Panc1 (cell line): ENCODE results near the gene APEH. TPM values are rescaled to one million over a fixed set of nuclear protein-coding genes. Genes with fewer than 3 reads are reported as not detected.

Experiments
- ATAC-seq: fragments of 200-7000 bp; cut with Tn5 transposase; 2 replicates; pipeline ENCODE4 v1.9.1; 2020; ENCODE audit warnings: mild to moderate bottlenecking, moderate library complexity
- BruUV-seq: library from RNA; stranded (reverse); fragments of 400-500 nt; replicated peaks from 2 replicates; lab custom pipeline; 2021; lab: Mats Ljungman, UMichigan
- CTCF ChIA-PET: fragments of 300-600 bp; sonication (Branson Sonifier 250); formaldehyde crosslinking; loops from one replicate; lab custom pipeline; 2022; ENCODE audit warnings: antibody characterized with exemption; lab: Charles Lee
- POLR2A ChIA-PET: fragments of 300-600 bp; sonication (Branson Sonifier 250); formaldehyde crosslinking; loops from one replicate; lab custom pipeline; 2022; ENCODE audit warnings: antibody characterized with exemption; lab: Charles Lee
- DNase-seq: peaks from one replicate; pipeline ENCODE4 v3.0.0-alpha.2; 2010; ENCODE audit warnings: low read depth, low spot score
- H3K27ac ChIP-seq: 2 replicates; pipeline ENCODE4 v1.5.1; 2011; ENCODE audit warnings: mild to moderate bottlenecking, low read length, inconsistent platforms
- H3K27me3 ChIP-seq: fragments of 200-500 bp; sonication (Bioruptor generic); 2 replicates; pipeline ENCODE4 v1.6.0; 2014; ENCODE audit warnings: low read length, inconsistent platforms; ENCODE audit not compliant: control insufficient read depth, insufficient read depth
- H3K36me3 ChIP-seq: fragments of 200-500 bp; sonication (Bioruptor generic); 2 replicates; pipeline ENCODE4 v1.5.1; 2014; ENCODE audit warnings: inconsistent platforms, mild to moderate bottlenecking, low read length, moderate library complexity; ENCODE audit not compliant: control insufficient read depth, insufficient read depth
- H3K4me1 ChIP-seq: 2 replicates; pipeline ENCODE4 v1.5.1; 2011; ENCODE audit warnings: inconsistent platforms, mild to moderate bottlenecking, low read length, moderate library complexity; ENCODE audit not compliant: control insufficient read depth, insufficient read depth
- H3K4me3 ChIP-seq, 2 experiments: 2 replicates each; pipeline ENCODE4 v1.5.1; 2011 to 2012; ENCODE audit warnings: low read depth in 2 of 2, low read length in 2 of 2, mild to moderate bottlenecking in 2 of 2, inconsistent platforms in 1 of 2, moderate library complexity in 1 of 2
- H3K9me3 ChIP-seq: fragments of 200-500 bp; sonication (Bioruptor generic); 2 replicates; pipeline ENCODE4 v1.5.1; 2014; ENCODE audit warnings: low read depth, mild to moderate bottlenecking, inconsistent platforms, low read length, moderate library complexity; ENCODE audit not compliant: control insufficient read depth, insufficient read depth
- CTCF ChIP-seq: fragments of 450-650 bp; IDR thresholded peaks from 2 replicates; pipeline ENCODE4 v1.5.1; 2017; ENCODE audit warnings: mild to moderate bottlenecking
- POLR2AphosphoS5 ChIP-seq: IDR thresholded peaks from 2 replicates; pipeline ENCODE4 v1.6.1; 2012; ENCODE audit warnings: mild to moderate bottlenecking, low read depth, low read length, moderate library complexity
- SIN3A ChIP-seq: IDR thresholded peaks from 2 replicates; pipeline ENCODE4 v1.6.1; 2012; ENCODE audit warnings: low read depth, mild to moderate bottlenecking, low read length, moderate library complexity, borderline replicate concordance; ENCODE audit not compliant: insufficient read depth
- TCF7L2 ChIP-seq: IDR thresholded peaks from 2 replicates; pipeline ENCODE4 v1.6.1; 2011; ENCODE audit warnings: mild to moderate bottlenecking, low read depth, low read length, inconsistent platforms
- in situ Hi-C: cut with HindIII; loops from 2 replicates; pipeline ENCODE4 v1.10.0; 2016; ENCODE audit warnings: low sequenced_read_pairs, low pct_unique_long_range_greater_than_20kb
- intact Hi-C: fragments of 100-400 bp; cut with micrococcal nuclease; formaldehyde crosslinking; loops from one replicate; pipeline ENCODE4 v1.10.0; 2022; ENCODE audit not compliant: unreplicated experiment
- total RNA-seq: library from RNA; stranded (reverse); gene quantifications from one replicate; pipeline ENCODE4 v1.2.1, GENCODE V29; 2021; ENCODE audit not compliant: unreplicated experiment
- TF ChIP-seq, protein P1 (sequence below), 2 experiments: IDR thresholded peaks; 2 replicates each; pipeline ENCODE4 v1.6.1; 2011 to 2012; ENCODE audit warnings: low read depth in 2 of 2, control low read depth in 1 of 2, low read length in 1 of 2, mild to moderate bottlenecking in 1 of 2, moderate library complexity in 1 of 2; ENCODE audit not compliant: insufficient read depth in 1 of 2

Gene APEH
- total RNA-seq, 1 experiment from 2014 or later: 131 TPM

GRCh38 chr3:49723628-49724551 is 49.7 kb downstream of the APEH start, which contains the start of gene GMPPB:
Gene GMPPB (minus strand): TSS chr3:49723951. CDS start chr3:49723726, 225 bp downstream.
- TF ChIP-seq SIN3A: no peak; the same call in 1 of the 2 replicates
- TF ChIP-seq TCF7L2: no peak
- TF ChIP-seq, protein P1, sequence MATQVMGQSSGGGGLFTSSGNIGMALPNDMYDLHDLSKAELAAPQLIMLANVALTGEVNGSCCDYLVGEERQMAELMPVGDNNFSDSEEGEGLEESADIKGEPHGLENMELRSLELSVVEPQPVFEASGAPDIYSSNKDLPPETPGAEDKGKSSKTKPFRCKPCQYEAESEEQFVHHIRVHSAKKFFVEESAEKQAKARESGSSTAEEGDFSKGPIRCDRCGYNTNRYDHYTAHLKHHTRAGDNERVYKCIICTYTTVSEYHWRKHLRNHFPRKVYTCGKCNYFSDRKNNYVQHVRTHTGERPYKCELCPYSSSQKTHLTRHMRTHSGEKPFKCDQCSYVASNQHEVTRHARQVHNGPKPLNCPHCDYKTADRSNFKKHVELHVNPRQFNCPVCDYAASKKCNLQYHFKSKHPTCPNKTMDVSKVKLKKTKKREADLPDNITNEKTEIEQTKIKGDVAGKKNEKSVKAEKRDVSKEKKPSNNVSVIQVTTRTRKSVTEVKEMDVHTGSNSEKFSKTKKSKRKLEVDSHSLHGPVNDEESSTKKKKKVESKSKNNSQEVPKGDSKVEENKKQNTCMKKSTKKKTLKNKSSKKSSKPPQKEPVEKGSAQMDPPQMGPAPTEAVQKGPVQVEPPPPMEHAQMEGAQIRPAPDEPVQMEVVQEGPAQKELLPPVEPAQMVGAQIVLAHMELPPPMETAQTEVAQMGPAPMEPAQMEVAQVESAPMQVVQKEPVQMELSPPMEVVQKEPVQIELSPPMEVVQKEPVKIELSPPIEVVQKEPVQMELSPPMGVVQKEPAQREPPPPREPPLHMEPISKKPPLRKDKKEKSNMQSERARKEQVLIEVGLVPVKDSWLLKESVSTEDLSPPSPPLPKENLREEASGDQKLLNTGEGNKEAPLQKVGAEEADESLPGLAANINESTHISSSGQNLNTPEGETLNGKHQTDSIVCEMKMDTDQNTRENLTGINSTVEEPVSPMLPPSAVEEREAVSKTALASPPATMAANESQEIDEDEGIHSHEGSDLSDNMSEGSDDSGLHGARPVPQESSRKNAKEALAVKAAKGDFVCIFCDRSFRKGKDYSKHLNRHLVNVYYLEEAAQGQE (IDR thresholded peaks at IDR 0.05; ENCODE audit: insufficient read depth in 1 of 2, low read depth in 2 of 2, low read length in 1 of 2): 0 out of 4 replicates have a peak, but pooled peaks of 1 of the 2 experiments have one; percentile 15
- peak; percentile 85 for TF ChIP-seq POLR2AphosphoS5
- no peak for TF ChIP-seq CTCF
- ATAC-seq: peak; percentile 90
- BruUV-seq: TSS peak; percentile 73
- H3K36me3 ChIP-seq: peaks cover 3% of the 10 kb centered on the region
- intact Hi-C loops: no loop called here
- peak; percentile 48 for DNase-seq
- no peaks in the 10 kb centered on the region for H3K9me3 ChIP-seq
- in situ Hi-C loops: no loop called here
- CTCF ChIA-PET: interaction anchor here (0.6 kb wide), 1 partner anchor 118 kb away, joined by 3 read pairs; no protein-coding TSS in a partner anchor
- peaks cover 16% of the 10 kb centered on the region for H3K4me1 ChIP-seq
- no peaks in the 10 kb centered on the region for H3K27me3 ChIP-seq
- POLR2A ChIA-PET: no interaction called here
- peak within 1 kb of the TSS; percentile 90 for H3K27ac ChIP-seq
- H3K4me3 ChIP-seq: peak within 1 kb of the TSS; percentile 72 to 89

DNA sequence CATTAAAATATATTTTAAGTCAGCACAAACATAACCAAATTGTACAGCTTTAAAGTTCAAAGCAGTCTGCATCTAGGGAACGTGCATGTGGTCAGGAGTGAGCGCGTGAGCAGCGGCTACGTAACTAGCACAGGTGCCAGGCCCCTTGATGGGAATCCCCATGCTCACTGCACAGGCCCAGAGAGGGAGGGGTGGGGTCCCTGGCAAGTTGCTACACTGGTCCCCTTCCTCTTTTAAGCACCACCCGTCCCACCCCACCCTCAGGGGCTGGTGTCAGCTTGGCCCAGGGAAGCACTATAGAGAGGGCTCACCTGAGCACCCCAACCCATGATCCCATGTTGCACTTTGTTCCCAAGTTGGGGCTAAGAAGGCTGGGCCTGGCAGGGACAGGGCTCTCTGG is 50.4 kb downstream of the APEH start:
- H3K9me3 ChIP-seq: no peaks in the 10 kb centered on the region
- DNase-seq (no peak), ATAC-seq (no peak)
- ChIA-PET CTCF (no interaction called here), POLR2A (no interaction called here)
- H3K4me1 ChIP-seq: peaks cover 16% of the 10 kb centered on the region
- BruUV-seq: no TSS peak
- in situ Hi-C loops (no loop called here), intact Hi-C loops (no loop called here)
- peaks cover 3% of the 10 kb centered on the region for H3K36me3 ChIP-seq
- TF ChIP-seq CTCF (no peak), SIN3A (no peak), TCF7L2 (no peak), POLR2AphosphoS5 (no peak)
- TF ChIP-seq, protein P1 (IDR thresholded peaks at IDR 0.05; ENCODE audit: insufficient read depth in 1 of 2, low read depth in 2 of 2, low read length in 1 of 2): no peak
- H3K27ac ChIP-seq: peak overlapping the region; percentile 90
- H3K4me3 ChIP-seq: peak overlapping the region; percentile 59 to 89
- no peaks in the 10 kb centered on the region for H3K27me3 ChIP-seq
